HG03521 (cell line): ENCODE results near the gene POU2F1.
A peak's percentile ranks its signal among the peaks of the same experiment; 100 is the strongest.
"Not testable (repeated sequence)": the region's sequence is repeated elsewhere in the genome, so short reads cannot be mapped to it uniquely, and the experiment has no call there.

Source experiments
- ATAC-seq: cut with Tn5 transposase; IDR thresholded peaks from one replicate; pipeline ENCODE4 v1.9.1; 2021; ENCODE audit warnings: mild to moderate bottlenecking, moderate library complexity; ENCODE audit not compliant: unreplicated experiment

The POU2F1 gene

DNA sequence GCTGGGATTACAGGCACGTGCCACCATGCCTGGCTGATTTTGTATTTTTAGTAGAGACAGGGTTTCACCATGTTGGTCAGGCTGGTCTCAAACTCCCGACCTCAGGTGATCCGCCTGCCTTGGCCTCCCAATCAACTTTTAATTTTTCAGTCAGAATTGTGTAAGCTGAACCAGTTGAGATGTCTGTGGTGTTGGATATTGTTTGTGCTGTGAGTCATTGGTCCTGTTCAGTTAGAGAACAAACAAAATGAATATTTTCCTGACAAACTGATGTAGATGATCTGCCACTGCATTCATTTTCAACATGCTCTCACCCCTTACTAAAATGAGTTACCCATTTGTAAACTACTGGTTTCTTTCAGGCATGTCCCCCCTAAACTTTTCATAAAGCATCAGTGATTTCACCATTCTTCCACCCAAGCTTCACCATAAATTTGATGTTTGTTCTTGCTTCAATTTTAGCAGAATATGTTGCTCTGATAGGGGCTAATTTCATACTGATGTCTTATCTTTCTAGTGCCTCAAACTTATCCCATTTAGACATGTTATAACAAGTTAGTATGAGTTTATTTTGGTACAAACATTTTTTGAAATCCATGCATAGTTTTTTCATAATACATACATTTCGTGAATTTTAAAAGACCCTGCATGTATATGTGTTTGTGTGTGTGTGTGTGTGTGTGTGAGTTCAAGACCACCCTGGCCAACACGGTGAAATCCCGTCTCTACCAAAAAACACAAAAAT, 15.2 kb upstream of the POU2F1 start:
- ATAC-seq = not testable (repeated sequence)

DNA sequence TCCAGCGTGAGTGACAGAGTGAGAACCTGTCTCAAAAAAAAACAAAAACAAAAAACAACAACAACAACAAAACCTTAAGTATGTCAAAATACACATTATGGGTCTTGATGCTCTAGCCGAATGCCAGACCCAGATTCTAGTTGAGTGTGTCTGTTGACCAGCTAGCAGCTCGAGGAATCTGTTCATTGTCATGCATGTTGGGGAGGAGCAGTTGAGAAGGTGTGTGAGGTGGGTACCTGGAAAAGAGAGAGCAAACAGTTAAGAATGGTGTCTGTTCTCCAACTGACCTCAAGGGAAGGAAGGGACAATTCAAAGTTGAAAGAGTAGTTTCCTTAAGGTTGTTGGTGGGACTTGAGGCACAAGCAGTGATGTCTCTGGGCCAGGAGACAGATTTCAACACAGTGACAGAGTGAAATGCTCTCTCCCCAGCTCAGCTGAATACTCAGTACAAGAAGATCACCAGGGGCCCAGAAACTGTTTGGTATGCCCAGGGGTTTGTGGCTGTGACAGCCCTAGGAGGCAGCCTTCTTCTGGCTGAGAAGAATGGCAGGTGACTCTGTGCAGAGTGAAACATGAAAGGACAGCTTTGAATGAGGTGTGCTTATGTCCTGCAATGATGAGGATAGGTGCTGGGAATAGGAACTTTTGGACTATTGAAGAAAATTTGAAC, 14.4 kb upstream of the POU2F1 start:
- no peak for ATAC-seq

DNA sequence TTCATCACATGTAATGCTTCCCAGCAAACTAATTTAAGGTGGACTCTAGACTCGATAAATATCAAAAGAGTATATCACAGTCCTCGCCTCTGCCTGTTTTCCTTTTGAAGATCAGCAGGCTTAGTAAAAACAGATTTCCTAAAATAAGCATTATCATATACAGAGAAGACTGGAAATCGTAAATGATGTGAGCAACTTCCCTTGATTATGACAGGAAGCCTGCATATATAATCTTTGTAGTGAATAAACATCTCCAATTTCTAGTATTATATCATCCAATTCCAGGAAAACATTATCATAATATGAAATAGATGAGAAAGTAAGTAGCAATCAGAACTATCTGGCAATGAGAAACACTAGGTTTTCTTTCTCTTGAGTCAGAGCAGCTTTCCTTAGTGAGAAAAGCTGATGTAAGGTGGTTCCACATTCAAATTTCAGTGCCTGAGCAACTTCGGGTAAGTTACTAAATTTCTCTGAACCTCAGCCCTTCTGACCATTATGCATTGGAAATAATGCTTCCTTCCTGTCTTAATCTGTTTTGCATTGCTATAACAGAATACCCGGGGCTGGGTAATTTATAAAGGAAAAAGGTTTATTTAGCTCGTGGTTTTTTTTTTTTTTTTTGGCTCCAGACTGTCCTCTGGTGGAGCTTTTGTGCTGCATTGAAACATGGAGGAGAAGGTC, 12.6 kb upstream of the POU2F1 start:
- no peak for ATAC-seq

DNA sequence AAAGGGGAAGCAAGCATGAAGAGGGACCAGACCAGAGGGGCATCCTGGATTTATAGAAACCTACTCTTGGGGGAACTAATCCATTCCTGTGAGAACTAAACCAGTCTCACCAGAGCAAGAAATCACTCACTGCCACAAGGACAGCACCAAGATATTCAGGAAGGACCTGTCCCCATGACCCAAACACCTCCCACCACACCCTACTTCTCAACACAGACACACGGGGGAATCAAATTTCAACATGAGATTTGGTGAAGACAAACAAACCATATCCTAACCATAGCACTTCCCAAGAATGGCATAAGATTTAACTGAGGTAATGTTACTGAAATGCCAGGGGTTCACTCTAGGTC, 12.1 kb upstream of the POU2F1 start:
- no peak for ATAC-seq

DNA sequence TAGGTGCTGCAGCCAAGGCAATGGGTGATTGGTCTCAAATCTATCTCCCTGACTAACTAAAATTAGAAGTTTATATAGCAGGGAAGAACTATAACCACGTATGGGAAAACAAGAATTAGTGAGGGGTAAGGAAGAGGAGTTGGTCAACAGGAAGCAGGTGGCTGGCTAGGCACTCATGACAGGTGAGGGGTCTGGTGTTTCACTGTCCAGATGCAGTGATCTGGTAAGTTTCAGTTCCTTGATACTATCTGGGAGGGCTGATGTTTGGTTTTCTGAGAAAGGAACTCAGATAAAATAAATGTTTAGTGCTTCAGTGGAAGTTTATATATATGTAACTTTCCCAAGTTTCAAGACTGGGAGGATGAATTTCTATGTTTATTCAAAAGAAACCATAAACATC, 11.6 kb upstream of the POU2F1 start:
- no peak for ATAC-seq

DNA sequence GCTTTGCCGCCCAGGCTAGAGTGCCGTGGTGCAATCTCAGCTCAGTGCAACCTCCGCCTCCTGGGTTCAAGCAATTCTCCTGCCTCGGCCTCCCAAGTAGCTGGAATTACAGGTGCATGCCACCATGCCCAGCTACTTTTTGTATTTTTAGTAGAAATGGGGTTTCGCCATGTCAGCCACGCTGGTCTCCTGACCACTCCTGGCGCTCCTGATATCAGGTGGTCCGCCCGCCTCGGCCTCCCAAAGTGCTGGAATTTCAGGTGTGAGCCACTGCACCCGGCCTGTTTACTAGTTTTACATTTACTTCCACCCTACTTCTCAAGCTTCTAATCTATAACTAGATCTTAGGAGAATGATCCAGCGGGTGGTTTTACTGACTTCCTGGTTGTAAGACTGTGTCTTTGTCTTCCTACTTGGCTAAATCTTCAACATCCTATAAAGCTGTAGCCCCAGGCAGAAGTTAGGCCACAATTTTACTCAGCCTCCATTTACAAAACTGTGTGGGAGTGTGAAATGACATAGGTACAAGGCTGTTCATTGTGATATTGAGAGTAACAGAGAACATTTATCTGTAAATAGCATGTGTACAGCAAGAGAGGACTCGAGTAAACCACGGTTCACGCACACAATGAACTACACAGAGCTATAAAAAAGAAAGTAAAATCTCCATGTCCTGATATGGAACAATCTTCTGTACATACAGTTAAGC, 9.6 kb upstream of the POU2F1 start:
- no peak for ATAC-seq

DNA sequence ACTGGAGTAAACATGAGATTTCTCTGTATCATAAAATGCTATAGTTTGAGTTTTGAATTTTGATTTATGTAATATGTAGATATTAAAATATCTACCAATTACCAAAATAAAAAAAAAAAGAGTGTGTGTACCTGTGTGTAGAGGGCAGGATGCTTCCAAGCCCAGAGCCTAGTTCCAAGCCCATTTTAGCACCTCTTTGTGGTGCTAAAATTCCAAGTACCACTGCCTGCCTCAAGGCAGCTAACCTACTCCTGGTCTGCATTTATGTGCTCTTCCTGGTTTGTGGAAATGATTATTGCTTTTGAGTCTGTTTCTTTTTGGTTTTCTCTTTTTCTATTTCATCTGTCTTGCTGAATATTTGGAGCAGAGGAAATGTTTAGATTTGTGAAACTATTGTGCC, 8.7 kb upstream of the POU2F1 start:
- no peak for ATAC-seq

DNA sequence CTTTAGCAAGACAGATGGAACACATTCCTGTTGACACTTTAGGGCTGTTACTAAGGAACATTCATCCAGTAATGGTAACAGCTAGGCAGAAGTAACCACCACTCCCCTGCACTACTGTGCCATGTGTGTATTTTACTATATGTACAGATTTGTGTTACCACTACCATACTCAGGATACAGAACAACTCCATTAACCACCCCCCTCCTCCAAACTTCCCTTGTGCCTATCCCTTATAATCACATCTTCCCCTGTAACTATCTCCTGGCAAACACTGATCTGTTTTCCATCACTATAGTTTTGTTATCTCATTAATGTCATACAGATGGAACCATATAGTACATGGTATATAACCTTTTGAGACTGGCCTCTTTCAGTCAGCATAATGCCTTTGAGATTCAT, 3.9 kb upstream of the POU2F1 start:
- no peak for ATAC-seq

DNA sequence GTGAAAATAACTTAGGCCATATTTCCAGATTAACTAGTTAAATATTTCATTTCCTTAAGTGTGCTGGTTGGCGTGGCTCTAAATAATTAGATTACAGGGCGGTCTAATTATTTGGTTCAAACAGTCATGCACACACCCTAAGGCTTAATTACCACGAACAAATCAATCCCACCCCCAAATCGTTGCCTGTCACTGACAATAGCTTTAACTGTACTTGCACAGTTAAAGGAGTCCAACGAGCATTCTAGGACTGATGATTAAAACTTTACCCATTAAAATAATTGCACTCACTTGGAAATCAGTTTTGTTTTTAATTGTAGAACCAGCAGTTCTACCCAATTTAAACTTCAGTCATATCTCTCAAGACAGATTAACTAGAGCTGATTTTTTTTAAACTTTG, 1.5 kb upstream of the POU2F1 start:
- no peak for ATAC-seq

DNA sequence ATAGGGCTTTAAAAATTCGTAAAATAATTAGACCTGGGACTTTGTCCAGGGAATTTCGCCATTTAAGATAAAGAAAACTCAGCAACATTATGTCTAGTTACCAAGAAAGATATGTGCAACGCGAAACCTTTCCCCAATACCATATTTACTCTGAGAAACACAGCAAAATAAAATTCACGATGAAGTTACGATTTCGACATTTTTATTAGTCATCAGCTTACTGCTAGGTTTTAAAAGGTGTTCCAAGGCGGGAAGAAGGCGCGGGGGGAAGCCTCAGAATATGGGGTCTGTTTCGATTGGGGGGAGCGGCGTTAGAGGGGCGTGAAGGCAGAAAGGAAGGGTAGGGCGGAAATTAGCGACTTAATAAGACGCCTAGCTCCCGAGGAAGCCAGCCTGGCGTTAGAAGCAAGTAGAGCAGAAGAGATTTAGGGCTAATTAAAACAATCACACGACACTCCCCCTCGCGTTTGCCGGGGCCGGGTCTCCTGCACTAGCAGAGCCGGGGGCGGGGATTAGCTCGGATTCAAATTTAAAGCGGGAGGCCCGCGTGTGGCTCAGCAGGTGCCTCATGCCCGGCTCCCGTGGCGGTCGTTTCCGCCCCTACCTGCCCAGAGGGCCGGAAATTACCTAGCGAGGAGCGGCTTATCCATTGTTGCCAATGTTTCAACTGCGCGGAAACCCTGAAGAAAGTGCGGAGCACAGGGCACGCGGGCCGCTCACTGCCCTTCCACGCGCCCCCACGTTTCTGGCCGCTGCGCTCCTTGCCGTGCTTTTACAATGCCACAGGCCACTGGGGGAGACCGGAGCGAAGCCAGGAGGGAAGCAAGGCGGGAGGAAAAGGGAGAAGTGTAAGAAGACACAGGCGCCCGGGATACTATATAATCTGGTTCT, 795 bp upstream of the POU2F1 start:
- ATAC-seq = peak; percentile 33

DNA sequence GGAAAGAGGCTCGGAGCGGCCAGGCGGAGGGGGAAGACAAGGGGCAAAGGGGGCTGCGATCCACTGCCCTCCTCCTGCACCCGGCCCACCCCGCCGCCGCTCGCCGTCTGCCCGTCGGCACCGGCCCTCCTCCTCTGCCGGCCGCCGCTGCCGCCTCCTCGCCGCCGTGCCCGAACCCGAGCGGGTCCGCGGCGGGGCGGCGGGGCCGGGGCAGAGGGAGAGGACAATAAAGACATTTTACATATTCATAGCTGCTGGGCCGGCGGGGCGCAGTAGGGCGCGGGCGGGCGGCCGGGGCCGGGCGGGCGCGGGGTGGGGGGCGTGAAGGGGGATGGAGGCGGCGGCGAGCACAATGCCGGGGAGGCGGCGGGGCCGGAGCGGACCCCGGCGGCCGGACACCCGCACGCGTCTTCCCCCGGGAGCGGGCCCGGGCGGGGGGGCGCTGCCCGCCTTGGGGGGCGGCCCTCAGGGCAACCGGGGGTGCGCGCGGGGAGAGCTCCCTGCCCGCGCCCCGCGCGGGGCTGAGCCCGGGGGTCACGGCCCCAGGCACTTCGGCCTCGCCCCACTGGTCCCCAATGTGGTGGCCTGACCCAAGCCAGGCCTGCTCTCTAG, 546 bp downstream of the POU2F1 start:
- peak; percentile 17 for ATAC-seq

DNA sequence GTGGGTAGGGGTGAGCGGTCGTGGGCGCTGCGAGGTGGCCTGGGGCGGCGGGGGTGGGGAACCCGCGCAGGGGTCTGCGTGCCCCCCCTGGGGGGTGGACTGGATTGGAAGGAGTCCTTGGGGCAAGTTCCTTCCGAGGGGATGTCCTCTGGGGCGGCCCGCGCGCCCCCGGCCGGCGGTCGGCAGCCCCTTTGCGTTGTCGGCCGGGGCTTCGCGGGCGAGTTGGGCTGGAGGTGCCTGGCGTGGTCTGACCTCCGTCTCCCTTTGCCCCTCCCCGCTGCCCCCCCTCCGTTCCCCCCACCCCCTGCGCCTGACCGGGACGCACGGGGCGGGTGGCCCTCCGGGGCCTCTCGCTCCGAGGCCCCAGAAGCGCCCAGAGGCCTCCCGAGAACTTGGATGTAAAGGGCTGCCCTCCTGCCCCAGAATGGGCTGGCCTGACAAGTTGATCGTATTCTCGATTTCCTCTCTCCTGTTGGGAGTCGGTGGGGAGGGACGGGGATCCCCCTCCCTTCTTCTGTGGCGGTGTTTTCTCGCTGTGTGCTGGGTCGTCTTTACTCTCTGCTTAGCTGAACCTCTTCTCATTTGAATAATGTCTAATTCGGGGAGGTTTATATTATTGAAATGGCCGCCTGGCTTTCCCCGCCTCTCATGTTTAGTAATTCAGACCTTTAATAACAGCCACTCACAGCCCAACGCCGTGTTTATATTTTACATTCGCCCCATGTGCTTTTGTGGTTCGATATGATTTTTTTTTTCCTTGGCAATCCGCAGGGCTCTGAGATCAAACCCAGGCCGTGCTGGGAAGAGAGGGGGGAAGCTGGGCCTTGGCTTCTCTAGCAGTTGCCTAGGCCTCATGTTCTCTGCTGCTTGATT, 1.3 kb downstream of the POU2F1 start:
- ATAC-seq = peak; percentile 42

DNA sequence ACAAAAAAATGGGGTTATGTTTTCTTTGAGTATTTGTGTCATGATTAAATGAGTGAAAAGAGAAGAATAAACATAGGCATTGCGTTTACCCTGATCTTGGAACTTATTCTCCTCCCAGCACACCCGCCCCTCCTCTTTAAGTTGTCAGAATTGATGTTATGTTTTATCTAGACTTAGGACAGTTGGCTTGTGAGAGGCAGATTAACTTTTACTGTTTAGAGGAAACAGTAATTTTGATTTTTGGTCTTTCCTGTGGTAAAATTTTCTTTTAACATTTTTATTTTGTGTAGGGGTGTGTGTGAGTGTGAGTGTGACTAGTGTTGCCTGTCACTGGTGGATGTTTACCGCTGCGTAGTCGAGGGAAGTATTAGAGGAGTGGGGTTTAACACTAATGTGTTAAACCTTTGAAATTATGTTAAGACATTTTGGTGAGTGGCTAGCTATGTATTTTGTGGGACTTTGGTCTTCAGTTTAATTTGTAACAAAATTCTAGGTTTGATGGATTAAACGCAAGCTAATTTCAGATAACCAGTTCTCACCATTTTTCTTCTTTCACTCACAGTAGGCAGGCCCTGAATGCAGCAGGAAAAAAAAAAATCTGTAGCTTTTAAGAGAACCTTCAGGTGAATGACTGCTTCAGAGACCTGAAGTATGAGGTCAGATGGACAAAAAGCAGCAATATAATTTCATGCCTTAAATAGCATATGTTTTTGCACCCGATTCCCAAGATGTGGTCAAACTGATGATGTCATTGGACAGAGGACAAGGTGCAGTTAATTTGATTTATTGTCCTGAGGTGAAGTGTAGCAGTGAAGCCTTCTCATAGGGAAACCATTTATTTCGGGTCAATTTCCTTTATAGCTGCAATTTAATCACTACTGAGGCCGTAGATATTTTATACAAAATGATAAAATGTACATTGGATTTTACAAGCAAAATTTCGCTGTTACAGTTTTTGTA, 2.7 kb downstream of the POU2F1 start:
- no peak for ATAC-seq

DNA sequence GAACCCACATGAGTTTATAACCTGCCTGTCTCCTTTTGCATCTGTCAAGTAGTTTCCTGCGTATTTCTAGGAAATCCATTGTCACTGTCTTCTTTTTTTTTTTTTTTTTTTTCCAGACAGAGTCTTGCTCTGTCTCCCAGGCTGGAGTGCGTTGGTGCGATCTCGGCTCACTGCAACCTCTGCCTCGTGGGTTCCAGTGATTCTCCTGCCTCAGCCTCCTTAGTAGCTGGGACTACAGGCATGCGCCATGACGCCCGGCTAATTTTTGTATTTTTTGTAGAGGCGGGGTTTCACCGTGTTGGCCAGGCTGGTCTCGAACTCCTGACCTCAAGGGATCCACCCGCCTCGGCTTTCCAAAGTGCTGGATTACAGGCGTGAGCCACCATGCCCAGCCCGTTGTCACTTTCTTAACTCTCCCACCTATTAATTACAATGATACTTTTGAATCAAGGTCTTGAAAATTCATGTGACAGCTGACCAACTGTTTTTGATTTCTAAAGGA, 4.1 kb downstream of the POU2F1 start:
- ATAC-seq = not testable (repeated sequence)

DNA sequence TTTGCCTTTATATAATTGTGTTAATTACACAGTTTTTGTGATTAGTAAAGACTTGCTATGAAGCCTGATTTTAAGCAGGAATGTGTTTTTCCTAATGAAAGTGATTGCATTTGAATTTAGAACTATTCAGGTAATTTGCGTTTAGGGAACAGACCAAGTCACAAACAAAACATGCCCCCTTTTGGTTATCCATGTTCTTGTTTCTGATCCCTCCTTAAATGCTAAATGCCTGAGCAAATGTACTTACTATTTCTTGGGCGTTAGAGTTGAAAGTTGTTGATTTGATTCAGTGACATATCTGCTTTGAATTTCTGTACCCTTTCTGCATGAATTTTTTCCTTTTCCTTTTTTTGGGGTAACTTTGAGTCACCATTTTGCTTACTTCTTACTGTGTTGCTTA, 5.2 kb downstream of the POU2F1 start:
- no peak for ATAC-seq

DNA sequence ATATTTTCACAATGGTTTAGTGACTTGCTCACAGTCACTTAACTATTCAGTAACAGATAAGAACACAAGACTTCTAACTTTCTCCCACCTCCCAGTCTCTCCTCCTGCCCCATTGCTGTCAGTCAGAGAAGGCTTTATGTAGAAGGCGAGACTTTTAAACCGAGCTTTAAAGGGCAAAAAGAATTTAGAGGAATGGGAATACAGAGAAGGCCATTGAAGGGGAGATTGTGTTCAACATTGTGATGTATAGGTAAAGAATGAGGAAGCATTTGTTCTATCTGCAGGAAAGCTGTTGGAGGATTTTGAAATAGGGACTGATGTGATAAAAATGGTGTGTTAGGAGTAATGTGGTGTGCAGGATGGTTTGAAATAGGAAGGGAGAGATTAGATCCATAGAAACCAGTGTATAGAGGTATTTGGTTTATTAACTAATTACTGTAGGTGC, 7.3 kb downstream of the POU2F1 start:
- no peak for ATAC-seq

DNA sequence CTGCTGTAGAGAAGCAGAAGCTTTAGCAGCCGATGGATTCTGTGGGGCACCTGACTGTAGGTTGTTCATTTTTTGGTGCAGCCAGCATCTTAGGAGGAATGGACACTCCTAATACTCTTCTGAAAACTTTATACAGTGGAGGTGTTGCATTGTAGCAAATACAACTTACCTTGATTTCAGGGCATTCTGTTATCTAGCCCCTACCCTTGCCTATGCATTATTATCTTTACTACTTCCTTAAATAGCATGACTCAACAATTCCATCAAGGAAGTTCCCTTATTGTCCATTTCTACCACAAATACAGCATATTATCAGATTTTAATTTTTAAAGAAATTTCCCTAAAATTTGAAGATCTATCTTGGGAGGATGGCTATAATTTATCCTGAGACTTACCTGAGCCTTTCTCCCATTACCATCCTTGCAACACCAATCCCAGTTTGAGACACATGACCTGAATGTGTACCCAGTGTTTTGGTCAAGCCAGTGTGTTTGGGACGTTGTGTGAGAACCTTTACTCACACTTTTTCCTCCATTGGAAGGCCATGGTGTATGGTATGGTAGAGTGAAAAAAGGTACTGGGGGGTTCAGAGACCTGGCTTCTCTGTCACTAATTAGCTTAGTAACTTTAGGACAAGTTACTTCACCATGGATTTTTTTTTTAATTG, 9.2 kb downstream of the POU2F1 start:
- no peak for ATAC-seq
